Stimulated activated CD8-positive, alpha-beta memory T cell treated with anti-CD3 and anti-CD28 coated beads, Interleukin-4, amount 100 ng/mL, for 24 hours (primary cell): ENCODE results near the gene OR1E2.
"Not testable (repeated sequence)": the region's sequence is repeated elsewhere in the genome, so short reads cannot be mapped to it uniquely, and the experiment has no call there.

Experiments
- DNase-seq: peaks from one replicate; pipeline ENCODE4 v3.0.0-alpha.2; 2020; ENCODE audit warnings: low read depth

Gene OR1E2, protein sequence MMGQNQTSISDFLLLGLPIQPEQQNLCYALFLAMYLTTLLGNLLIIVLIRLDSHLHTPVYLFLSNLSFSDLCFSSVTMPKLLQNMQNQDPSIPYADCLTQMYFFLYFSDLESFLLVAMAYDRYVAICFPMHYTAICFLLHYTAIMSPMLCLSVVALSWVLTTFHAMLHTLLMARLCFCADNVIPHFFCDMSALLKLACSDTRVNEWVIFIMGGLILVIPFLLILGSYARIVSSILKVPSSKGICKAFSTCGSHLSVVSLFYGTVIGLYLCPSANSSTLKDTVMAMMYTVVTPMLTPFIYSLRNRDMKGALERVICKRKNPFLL

GRCh38 chr17:3433741-3434140, at the start of gene OR1E2:
Gene OR1E2, minus strand, starts transcription at chr17:3433841. Its CDS starts 0 bp downstream, at chr17:3433841.
- no peak for DNase-seq

DNA sequence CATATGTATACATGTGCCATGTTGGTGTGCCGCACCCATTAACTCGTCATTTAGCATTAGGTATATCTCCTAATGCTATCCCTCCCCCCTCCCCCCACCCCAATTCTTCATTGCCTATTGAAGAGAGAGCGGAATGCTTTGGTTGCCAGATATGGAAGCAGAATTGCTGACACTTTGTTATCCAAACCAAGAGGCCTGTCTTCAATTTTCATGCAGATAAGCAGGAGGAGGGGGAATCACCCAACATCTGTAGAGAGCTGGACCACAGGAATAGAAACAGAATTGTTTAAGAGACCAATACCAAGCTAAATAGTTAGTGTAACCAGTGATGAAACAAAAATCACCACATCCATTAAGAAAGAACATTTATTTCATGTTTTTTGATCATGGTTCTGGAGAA, 49.2 kb upstream of the OR1E2 start:
- no peak for DNase-seq

GRCh38 chr17:3479988-3480387, 46.3 kb upstream of the OR1E2 start:
- no peak for DNase-seq

GRCh38 chr17:3475812-3476610, 42.4 kb upstream of the OR1E2 start, which contains the start of gene ASPA:
Gene ASPA, plus strand, starts transcription at chr17:3475997. Its CDS starts 163 bp downstream, at chr17:3476160.
- no peak for DNase-seq

GRCh38 chr17:3475251-3475685, 41.6 kb upstream of the OR1E2 start:
- no peak for DNase-seq

- DNase-seq: no peak
These were observed 40.6 kb upstream of the OR1E2 start for GRCh38 chr17:3474212-3474611.

DNA sequence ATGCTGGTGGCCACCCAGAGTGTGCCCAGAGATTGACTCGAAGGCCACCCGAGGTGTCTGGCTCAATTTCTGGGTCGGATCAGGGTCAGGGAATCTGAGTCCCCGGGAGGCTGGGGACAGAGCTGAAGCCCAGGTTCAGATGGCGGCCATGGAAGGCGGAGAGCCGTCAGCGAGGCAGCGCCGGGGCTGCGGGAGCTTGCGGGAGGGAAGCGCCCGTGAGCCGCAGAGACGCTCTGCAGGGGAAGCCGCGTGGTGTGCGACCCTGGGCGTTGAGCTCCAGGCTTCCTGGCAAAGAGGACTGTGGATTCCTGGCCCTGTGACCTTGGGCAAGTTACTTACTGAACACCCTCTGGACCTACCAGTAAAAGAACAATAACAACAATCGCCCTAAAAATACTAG, 38.5 kb upstream of the OR1E2 start:
- DNase-seq: no peak

GRCh38 chr17:3471599-3471998, 38.0 kb upstream of the OR1E2 start, which contains the start of gene SPATA22:
Gene SPATA22, minus strand, starts transcription at chr17:3471819. Its CDS starts 2,494 bp downstream, at chr17:3469325.
- no peak for DNase-seq

DNA sequence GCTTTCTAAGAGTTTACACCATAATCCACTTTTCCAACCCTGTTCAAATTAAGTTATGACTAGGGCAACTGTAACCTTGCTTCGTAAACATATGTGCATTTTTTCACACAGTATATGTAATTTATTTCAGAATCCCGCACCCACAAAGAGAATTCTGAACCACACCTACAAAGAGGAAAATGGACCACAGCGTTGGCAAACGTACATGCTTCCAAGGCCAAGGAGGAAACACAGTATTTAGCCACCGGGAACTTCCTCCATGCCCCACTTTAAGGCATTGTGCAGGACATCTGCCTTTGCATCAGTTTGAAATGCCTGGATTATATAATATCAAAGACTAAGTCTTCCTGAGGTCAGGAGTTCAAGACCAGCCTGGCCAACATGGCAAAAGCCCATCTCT, 35.9 kb upstream of the OR1E2 start:
- no peak for DNase-seq

- DNase-seq: not testable (repeated sequence)
These were observed 32.7 kb upstream of the OR1E2 start for GRCh38 chr17:3466355-3466754.

DNA sequence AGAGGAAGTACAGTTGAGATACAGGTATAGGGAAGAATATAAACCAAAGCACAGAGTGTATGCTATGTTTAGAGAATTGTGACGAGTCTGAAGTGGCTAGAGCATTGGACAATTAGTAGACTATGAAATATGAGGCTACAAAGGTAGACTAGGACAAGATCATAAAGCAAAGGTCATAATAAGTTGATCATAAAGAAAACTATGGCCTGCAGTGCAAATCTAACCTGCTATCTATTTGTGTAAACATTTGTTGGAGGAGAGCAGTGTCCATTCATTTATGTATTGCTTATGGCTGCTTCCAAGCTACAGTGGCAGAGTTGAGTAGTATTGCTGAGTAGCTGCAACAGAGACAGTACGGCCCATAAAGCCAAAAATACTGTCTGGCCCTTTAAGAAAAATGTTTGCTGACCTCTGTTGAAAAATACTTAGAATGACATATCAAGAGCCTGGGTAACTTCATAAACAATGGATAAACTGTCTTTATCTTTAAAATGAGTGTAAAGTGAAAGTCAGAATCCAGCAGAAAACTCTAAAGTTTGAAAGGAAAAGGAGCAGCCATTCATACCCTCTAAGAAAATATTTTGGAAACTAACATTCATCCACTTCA, 14.5 kb upstream of the OR1E2 start:
- no peak for DNase-seq

DNA sequence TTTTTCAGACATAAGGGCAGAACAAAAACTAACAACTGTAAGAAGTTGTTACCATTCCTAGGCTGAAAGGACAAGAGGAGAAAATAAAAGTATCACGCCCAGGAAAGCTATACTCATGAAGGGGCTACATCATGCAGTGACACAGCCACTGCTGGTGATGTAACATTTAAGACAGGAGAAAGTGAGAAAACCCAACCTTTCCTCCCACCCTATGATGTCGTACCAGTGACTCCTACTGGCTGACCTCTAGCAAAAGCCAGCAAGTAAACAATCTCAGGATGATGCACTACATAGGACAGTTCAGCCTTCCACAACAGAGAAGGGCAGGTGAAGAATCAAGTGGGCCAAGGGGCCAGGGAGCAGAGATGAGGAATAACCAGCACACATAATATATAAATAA, 14.0 kb upstream of the OR1E2 start:
- DNase-seq: no peak

DNA sequence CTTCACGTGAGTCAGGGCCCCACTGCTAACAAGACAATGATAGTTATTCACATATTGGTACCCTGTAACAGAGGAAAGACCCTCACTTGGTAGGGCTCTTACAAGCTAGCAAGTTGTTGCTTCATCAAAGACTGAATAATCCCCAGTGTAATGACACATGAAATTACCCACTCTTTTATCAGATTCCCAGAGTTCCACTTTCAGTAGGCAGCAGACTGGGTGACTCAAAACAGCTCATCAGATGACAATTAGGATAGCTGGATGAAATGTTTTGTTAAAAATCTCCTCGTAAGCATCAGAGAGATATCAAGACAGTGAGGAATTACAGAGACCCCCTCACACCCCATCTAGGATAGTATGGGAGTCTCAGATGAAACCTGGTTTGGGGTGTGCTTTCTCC, 6.8 kb upstream of the OR1E2 start:
- no peak for DNase-seq

DNA sequence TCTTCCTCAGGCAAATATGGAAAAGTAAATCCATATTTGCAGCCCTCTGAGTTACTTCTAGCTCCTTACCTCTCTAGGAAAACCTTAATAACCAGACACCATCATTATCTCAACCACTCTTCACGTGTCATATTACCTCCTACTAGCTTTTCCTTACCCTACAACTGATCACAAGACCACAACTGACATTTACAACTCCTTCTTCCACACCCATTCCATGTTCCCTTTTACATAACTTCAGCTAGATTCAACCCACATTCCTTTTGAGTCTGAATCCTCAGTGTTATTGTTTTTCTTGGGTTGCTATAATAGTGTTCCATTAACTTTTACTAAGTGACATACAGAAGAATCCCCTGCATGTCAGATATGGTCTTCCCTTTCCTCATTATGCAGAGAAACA, 4.7 kb upstream of the OR1E2 start:
- no peak for DNase-seq

DNA sequence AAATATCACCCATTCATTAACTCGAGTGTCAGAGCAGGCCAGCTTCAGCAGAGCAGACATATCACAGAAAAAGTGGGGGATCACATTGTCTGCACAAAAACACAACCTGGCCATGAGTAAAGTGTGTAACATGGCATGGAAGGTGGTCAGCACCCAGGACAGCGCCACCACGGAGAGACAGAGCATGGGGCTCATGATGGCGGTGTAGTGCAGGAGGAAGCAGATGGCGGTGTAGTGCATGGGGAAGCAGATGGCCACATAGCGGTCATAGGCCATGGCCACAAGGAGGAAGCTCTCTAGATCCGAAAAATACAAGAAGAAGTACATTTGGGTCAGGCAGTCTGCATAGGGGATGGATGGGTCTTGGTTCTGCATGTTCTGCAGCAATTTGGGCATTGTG, 426 bp downstream of the OR1E2 start:
- DNase-seq: not testable (repeated sequence)

DNA sequence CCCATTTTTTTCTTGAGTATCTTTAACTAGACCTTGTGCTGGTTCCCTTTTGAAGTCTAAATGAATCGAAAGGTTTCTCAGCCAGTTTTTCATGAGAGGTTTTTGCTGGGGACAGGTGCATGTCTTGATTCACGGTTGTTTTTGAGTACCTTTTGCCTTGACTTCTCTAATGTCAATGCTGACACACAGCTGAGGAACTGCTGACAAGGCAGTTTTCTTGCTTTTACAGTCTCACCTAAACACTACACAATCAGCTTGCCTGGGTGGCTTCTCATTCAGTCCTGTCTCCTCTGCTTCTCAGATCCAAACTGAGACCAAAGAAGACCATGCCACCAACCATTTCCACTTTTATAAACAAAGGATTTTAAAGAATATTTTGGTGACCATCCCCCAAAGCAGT, 15.4 kb downstream of the OR1E2 start:
- DNase-seq: no peak

GRCh38 chr17:3415610-3416009, 18.0 kb downstream of the OR1E2 start:
- no peak for DNase-seq

DNA sequence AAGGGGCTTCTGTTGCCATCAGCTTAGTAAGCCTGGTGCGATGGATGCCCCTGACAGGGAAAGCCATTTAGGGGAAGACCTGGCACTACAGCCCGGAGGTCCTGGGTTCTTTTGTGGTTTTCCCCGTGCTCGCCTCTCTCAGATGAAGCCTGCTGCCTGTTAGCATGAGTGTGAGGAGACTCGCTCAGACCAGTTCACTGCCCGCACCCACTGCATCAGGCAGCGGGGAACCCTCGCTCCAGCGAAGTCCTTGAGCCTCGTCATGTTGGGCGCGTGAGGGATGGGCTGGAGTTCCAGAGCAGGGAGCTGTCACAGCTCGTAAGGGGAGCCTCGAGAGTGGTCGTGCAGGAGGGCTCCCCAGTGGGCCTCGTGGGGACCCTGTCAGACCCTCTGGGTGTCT, 21.4 kb downstream of the OR1E2 start:
- DNase-seq: not testable (repeated sequence)

DNA sequence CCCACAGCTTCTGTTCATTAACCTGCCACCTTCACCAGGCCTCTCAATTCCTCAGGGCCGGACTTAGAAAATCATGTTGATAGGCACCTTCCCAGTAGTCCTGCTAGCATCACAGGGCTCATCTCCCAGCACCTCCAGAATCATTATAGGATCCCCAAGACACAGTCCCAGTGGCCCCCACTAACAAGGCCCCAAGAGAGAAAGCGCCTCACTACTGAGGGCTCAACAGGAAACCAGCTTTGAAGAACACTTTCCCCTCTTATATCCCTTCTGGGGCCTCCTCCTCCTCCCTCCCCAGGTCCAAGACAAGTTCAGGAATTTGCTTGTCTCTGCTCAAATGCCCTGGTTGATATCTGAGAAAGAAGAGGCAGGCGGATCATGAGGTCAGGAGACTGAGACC, 22.6 kb downstream of the OR1E2 start, which contains the start of gene OR3A3:
Gene OR3A3, plus strand, starts transcription at position 301 of the 400 bp plus-strand sequence.
- no peak for DNase-seq

GRCh38 chr17:3403856-3404255, 29.8 kb downstream of the OR1E2 start:
- DNase-seq: not testable (repeated sequence)

DNA sequence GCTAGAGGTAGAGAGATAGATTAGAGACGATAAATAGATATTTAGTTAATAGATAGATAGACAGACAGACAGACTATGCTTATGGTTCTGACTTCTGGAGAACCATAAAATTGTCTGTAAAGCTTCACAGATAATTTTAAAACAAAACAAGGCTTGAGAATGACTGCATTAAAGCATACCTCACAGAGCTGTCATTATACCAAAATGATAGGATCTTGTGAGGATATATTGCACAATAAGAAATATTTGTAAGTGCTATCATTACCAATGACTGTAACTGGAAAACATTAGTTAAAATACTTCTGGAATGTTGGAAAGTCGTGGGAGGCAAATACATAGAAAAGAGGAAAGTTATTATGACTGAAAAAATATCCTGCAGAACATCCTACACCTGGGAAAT, 31.9 kb downstream of the OR1E2 start:
- no peak for DNase-seq

- DNase-seq: no peak
These were observed 33.6 kb downstream of the OR1E2 start for GRCh38 chr17:3400055-3400454.

GRCh38 chr17:3398310-3398709, 35.3 kb downstream of the OR1E2 start, which contains the start of gene OR1E1:
Gene OR1E1, minus strand, starts transcription at chr17:3398410. Its CDS starts 0 bp downstream, at chr17:3398410.
- DNase-seq: no peak
